CD14-positive monocyte (primary cell): ENCODE results near the gene ACSF3. TPM values are rescaled to one million over a fixed set of nuclear protein-coding genes. Genes with fewer than 3 reads are reported as not detected.

ENCODE experiments used
- DNase-seq, 3 donors: peaks; one replicate each; pipeline ENCODE4 v3.0.0-alpha.2; 2011 to 2022
- H2AFZ ChIP-seq: 2 replicates; pipeline ENCODE4 v1.6.0; 2012; ENCODE audit warnings: mild to moderate bottlenecking, low read depth, low read length, inconsistent platforms; ENCODE audit not compliant: insufficient read depth, poor library complexity, severe bottlenecking
- H3K27ac ChIP-seq, 2 donors: 1 replicate in 1 of 2; 2 replicates in 1 of 2; pipeline ENCODE4 v1.5.1; 2012 to 2013; ENCODE audit warnings: low read length in 2 of 2, control low read depth in 1 of 2, inconsistent platforms in 1 of 2, low read depth in 1 of 2, mild to moderate bottlenecking in 1 of 2
- H3K27me3 ChIP-seq, 2 donors: one replicate each; pipeline versions ENCODE4 v1.6.0 to v1.6.1; 2011 to 2013; ENCODE audit warnings: low read length in 2 of 2; ENCODE audit not compliant: control insufficient read depth in 2 of 2, insufficient read depth in 2 of 2
- H3K36me3 ChIP-seq, 2 donors: replicated peaks in 1 of 2; 1 replicate in 1 of 2; 2 replicates in 1 of 2; pipeline versions ENCODE4 v1.5.1 to v1.6.1; 2012 to 2013; ENCODE audit warnings: low read length in 2 of 2, control low read depth in 1 of 2, inconsistent platforms in 1 of 2, mild to moderate bottlenecking in 1 of 2; ENCODE audit not compliant: insufficient read depth in 2 of 2, control insufficient read depth in 1 of 2
- H3K4me1 ChIP-seq, 2 donors: 1 replicate in 1 of 2; 2 replicates in 1 of 2; pipeline versions ENCODE4 v1.5.1 to v1.6.1; 2012 to 2013; ENCODE audit warnings: low read length in 2 of 2, control low read depth in 1 of 2, inconsistent platforms in 1 of 2, mild to moderate bottlenecking in 1 of 2, moderate library complexity in 1 of 2; ENCODE audit not compliant: insufficient read depth in 2 of 2, control insufficient read depth in 1 of 2
- H3K4me2 ChIP-seq: replicated peaks from 2 replicates; pipeline ENCODE3; 2012; ENCODE audit warnings: low read length, moderate library complexity, mild to moderate bottlenecking; ENCODE audit not compliant: poor library complexity, severe bottlenecking; ENCODE audit errors: extremely low read depth
- H3K4me3 ChIP-seq, 3 experiments: fragments of 200-600 bp in 1 of 3; sonication (generic) in 1 of 3; replicated peaks in 1 of 3; 1 replicate in 2 of 3; 2 replicates in 1 of 3; pipeline ENCODE4 v1.5.1; 2011 to 2013; ENCODE audit warnings: low read length in 3 of 3, mild to moderate bottlenecking in 3 of 3, control low read depth in 2 of 3, low read depth in 2 of 3, inconsistent platforms in 1 of 3, moderate library complexity in 1 of 3
- H3K79me2 ChIP-seq: 2 replicates; pipeline ENCODE4 v1.6.0; 2012; ENCODE audit warnings: mild to moderate bottlenecking, control low read depth, inconsistent platforms, low read length, moderate library complexity; ENCODE audit not compliant: insufficient read depth
- H3K9ac ChIP-seq: 2 replicates; pipeline ENCODE4 v1.6.0; 2017; ENCODE audit warnings: low read length, mild to moderate bottlenecking; ENCODE audit not compliant: insufficient read depth, poor library complexity, severe bottlenecking
- H3K9me3 ChIP-seq, 2 donors: replicated peaks in 1 of 2; 1 replicate in 1 of 2; 2 replicates in 1 of 2; pipeline versions ENCODE4 v1.5.1 to v1.6.1; 2012 to 2013; ENCODE audit warnings: low read length in 2 of 2, control low read depth in 1 of 2; ENCODE audit not compliant: control insufficient read depth in 1 of 2, insufficient read depth in 1 of 2
- H4K20me1 ChIP-seq: 2 replicates; pipeline ENCODE4 v1.6.0; 2012; ENCODE audit warnings: mild to moderate bottlenecking, low read length, control low read depth, moderate library complexity; ENCODE audit not compliant: insufficient read depth
- H3K27ac Mint-ChIP-seq, 7 donors: one replicate each; pipeline ENCODE4 v1.8.0; 2020; ENCODE audit warnings: mild to moderate bottlenecking in 7 of 7, mixed read lengths in 7 of 7, moderate library complexity in 6 of 7, inconsistent platforms in 2 of 7
- H3K27me3 Mint-ChIP-seq, 3 donors: one replicate each; pipeline ENCODE4 v1.8.0; 2021 to 2022; ENCODE audit warnings: low read depth in 3 of 3, mild to moderate bottlenecking in 3 of 3, mixed read lengths in 3 of 3, moderate library complexity in 3 of 3, inconsistent platforms in 1 of 3
- H3K36me3 Mint-ChIP-seq, 2 donors: one replicate each; pipeline ENCODE4 v1.8.0; 2020; ENCODE audit warnings: mixed read lengths in 2 of 2, inconsistent platforms in 1 of 2, mild to moderate bottlenecking in 1 of 2
- H3K4me1 Mint-ChIP-seq: one replicate; pipeline ENCODE4 v1.8.0; 2020; ENCODE audit warnings: mild to moderate bottlenecking, mixed read lengths
- H3K4me3 Mint-ChIP-seq, 2 donors: one replicate each; pipeline ENCODE4 v1.8.0; 2020; ENCODE audit warnings: mild to moderate bottlenecking in 2 of 2, mixed read lengths in 2 of 2, moderate library complexity in 1 of 2
- H3K9me3 Mint-ChIP-seq, 7 donors: one replicate each; pipeline ENCODE4 v1.8.0; 2020 to 2022; ENCODE audit warnings: mixed read lengths in 7 of 7, mild to moderate bottlenecking in 6 of 7, moderate library complexity in 6 of 7, inconsistent platforms in 2 of 7
- CTCF ChIP-seq: fragments of 200-600 bp; IDR thresholded peaks from one replicate; pipeline ENCODE4 v1.8.0; 2022; ENCODE audit warnings: antibody characterized with exemption, mild to moderate bottlenecking
- WGBS: methylation state at CpG from one replicate; pipeline ENCODE4 v1.1.5; 2013; ENCODE audit warnings: missing lambda C conversion rate; ENCODE audit not compliant: insufficient coverage; 5-methylcytosine and 5-hydroxymethylcytosine counted together
- intact Hi-C, 2 donors: fragments of 100-400 bp; cut with micrococcal nuclease; formaldehyde crosslinking; loops; one replicate each; pipeline versions ENCODE4 v1.15.0 to v1.15.1; 2023
- polyA plus RNA-seq, 3 donors: library from polyadenylated mRNA; depleted of rRNA in 1 of 3; unstranded in 2 of 3; stranded (reverse) in 1 of 3; fragments of 300-500 nt in 2 of 3; fragments of >200 nt in 1 of 3; fragmentation: Illumina TruSeq in 2 of 3; gene quantifications; 1 replicate in 2 of 3; 2 replicates in 1 of 3; pipeline ENCODE4 v1.2.3, GENCODE V29; 2012 to 2021

Gene ACSF3
- polyA plus RNA-seq, 3 donors: 23.5 to 26.7 (median 26.4) TPM

GRCh38 chr16:89200850-89201411, 107.3 kb downstream of the ACSF3 start:
- Mint-ChIP-seq H3K36me3 (peaks cover 3 to 6% of the 10 kb centered on the region in 2 donors), H3K4me3 (peak overlapping the region; percentile 64 to 83), H3K9me3 (peaks cover 3 to 20% (median 16%) of the 10 kb centered on the region in 7 donors), H3K27ac (no peak overlapping the region), H3K4me1 (peaks cover 16% of the 10 kb centered on the region), H3K27me3 (peaks cover 44 to 68% (median 61%) of the 10 kb centered on the region in 3 donors)
- peak overlapping the region; percentile 65 for H3K4me2 ChIP-seq
- H4K20me1 ChIP-seq: no peaks in the 10 kb centered on the region
- no peaks in the 10 kb centered on the region for H3K36me3 ChIP-seq
- intact Hi-C loops: no loop called here
- TF ChIP-seq CTCF: no peak
- peak overlapping the region in 1 of 3 experiments; percentile 47 for H3K4me3 ChIP-seq
- H3K27me3 ChIP-seq: peaks cover 31 to 51% of the 10 kb centered on the region in 2 donors
- WGBS: 1% methylated on average over 58 of the region's 58 CpGs
- H3K79me2 ChIP-seq: no peaks in the 10 kb centered on the region
- no peak overlapping the region for H3K27ac ChIP-seq
- no peak for DNase-seq
- H2AFZ ChIP-seq: no peak overlapping the region
- H3K4me1 ChIP-seq: peaks cover 15 to 21% of the 10 kb centered on the region in 2 donors
- peaks cover 8 to 9% of the 10 kb centered on the region in 2 donors for H3K9me3 ChIP-seq
- H3K9ac ChIP-seq: no peak overlapping the region

GRCh38 chr16:89201439-89202377, 108.1 kb downstream of the ACSF3 start:
- Histone ChIP-seq H3K79me2 (no peaks in the 10 kb centered on the region), H3K27me3 (peaks cover 31 to 51% of the 10 kb centered on the region in 2 donors), H3K9me3 (peaks cover 8 to 9% of the 10 kb centered on the region in 2 donors), H3K4me2 (peak overlapping the region; percentile 65), H3K36me3 (no peaks in the 10 kb centered on the region), H2AFZ (no peak overlapping the region), H3K27ac (no peak overlapping the region), H3K4me3 (no peak overlapping the region), H3K9ac (no peak overlapping the region), H4K20me1 (no peaks in the 10 kb centered on the region), H3K4me1 (peaks cover 15 to 21% of the 10 kb centered on the region in 2 donors)
- intact Hi-C loops: no loop called here
- Mint-ChIP-seq H3K27me3 (peaks cover 49 to 70% (median 61%) of the 10 kb centered on the region in 3 donors), H3K27ac (no peak overlapping the region), H3K4me3 (peak overlapping the region; percentile 53 to 85), H3K4me1 (peaks cover 16% of the 10 kb centered on the region), H3K36me3 (peaks cover 3 to 6% of the 10 kb centered on the region in 2 donors), H3K9me3 (peaks cover 3 to 20% (median 16%) of the 10 kb centered on the region in 7 donors)
- no peak for TF ChIP-seq CTCF
- peak; percentile 40 to 69 (median 53) for DNase-seq
- under 1% methylated on average over 84 of the region's 111 CpGs for WGBS
